Mesodermal cell (in vitro differentiated cells): ENCODE results near the gene TNPO3.
"Not testable (repeated sequence)": the region's sequence is repeated elsewhere in the genome, so short reads cannot be mapped to it uniquely, and the experiment has no call there.

ENCODE experiments used
- H3K27ac ChIP-seq: 2 replicates; pipeline ENCODE4 v1.7.0; 2013; ENCODE audit warnings: mild to moderate bottlenecking, low read depth, low read length, moderate library complexity; ENCODE audit not compliant: severe bottlenecking
- H3K36me3 ChIP-seq: 2 replicates; pipeline ENCODE4 v1.7.1; 2013; ENCODE audit warnings: mild to moderate bottlenecking, low read length, moderate library complexity; ENCODE audit not compliant: control insufficient read depth, insufficient read depth
- H3K4me1 ChIP-seq: one replicate; pipeline ENCODE4 v1.7.1; 2013; ENCODE audit warnings: mild to moderate bottlenecking, low read length; ENCODE audit not compliant: insufficient read depth, control insufficient read depth, poor library complexity, severe bottlenecking
- H3K4me3 ChIP-seq: 2 replicates; pipeline ENCODE4 v1.7.0; 2013; ENCODE audit warnings: low read length, control low read depth, mild to moderate bottlenecking; ENCODE audit not compliant: insufficient read depth, poor library complexity, severe bottlenecking; ENCODE audit errors: extremely low read depth
- H3K9me3 ChIP-seq: 2 replicates; pipeline ENCODE4 v1.7.1; 2013; ENCODE audit warnings: mild to moderate bottlenecking, low read length, moderate library complexity; ENCODE audit not compliant: control insufficient read depth
- WGBS, 2 experiments: methylation state at CpG; one replicate each; pipeline ENCODE4 v1.1.5; 2013; ENCODE audit warnings: missing lambda C conversion rate in 2 of 2; ENCODE audit not compliant: insufficient coverage in 2 of 2; 5-methylcytosine and 5-hydroxymethylcytosine counted together

The TNPO3 gene

DNA sequence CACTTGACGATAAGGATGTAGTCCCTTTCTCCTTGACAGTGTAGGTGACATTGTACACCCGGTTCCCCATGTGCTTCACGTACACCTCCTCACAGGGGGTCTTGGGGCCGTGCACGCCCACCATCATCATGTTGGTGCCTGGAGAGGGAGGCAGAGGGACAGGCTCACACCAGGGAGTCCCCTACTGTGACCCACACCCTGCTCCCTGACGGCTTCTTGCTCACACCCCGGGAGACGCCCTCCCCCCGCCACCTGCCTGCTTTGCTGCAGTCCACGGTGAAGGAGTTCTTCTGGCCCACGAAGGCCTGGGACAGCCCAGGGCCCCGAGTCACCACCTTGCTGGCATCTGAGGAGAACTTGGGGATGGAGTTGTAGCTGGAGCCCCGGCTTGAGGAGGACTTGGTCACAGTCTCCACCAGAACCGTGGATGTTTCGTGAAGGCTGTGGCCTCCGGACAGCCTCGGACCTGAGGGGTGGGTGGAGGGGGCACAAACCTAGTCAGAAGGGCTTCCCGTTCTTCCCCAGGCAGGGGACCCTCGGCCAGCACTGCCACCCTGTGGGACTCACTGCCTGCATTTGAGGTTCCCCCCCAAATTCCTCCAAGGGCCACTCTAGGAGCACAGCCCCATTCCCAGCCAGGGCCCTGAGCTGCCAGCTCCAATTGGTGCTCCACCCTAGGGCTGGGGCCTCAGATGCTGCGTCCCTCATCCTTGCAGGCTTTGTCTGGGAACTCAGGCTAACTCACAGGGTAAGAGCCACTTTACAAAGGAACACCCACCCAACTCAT, 142.0 kb downstream of the TNPO3 start:
- peaks cover 23% of the 10 kb centered on the region for H3K4me1 ChIP-seq
- WGBS, 2 experiments = 100% methylated on average over 3 of the region's 20 CpGs; no CpG with 5 or more reads in 1 of the 2 experiments
- not testable (repeated sequence) for H3K9me3 ChIP-seq, H3K27ac ChIP-seq, H3K4me3 ChIP-seq, H3K36me3 ChIP-seq

- H3K36me3 ChIP-seq = peaks cover 8% of the 10 kb centered on the region
- 85 to 100% methylated on average over 1 to 2 of the region's 3 CpGs for WGBS, 2 experiments
- peaks cover 23% of the 10 kb centered on the region for H3K4me1 ChIP-seq
- no peaks in the 10 kb centered on the region for H3K9me3 ChIP-seq
- peak overlapping the region; percentile 85 for H3K27ac ChIP-seq
- H3K4me3 ChIP-seq = peak overlapping the region; percentile 16
Measured at GRCh38 chr7:128912281-128912680, 142.6 kb downstream of the TNPO3 start.

GRCh38 chr7:128911423-128912031, 143.4 kb downstream of the TNPO3 start:
- Histone ChIP-seq H3K9me3 (no peaks in the 10 kb centered on the region), H3K27ac (peak overlapping the region; percentile 85), H3K36me3 (peaks cover 16% of the 10 kb centered on the region), H3K4me1 (peaks cover 23% of the 10 kb centered on the region), H3K4me3 (peak overlapping the region; percentile 16)
- 24 to 25% methylated on average over 6 to 7 of the region's 8 CpGs for WGBS, 2 experiments

DNA sequence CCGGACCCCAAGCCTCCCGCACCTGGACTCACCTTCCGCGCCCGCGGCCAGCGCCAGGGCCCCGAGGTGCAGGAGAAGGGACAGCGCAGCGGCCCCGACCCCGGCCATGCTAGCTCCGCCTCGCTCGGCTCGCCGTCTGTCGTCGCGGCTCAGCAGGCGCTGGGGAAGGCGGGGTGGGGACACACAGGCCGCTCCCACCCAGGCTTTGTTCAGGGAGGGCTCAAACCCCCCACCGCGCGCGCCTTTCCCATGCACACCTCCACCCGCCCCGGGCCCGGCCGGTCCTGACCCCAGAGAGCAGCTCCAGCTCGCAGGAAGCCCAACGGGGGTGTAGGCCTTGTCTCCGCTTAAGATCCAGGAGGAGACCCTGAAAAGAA, 144.4 kb downstream of the TNPO3 start, which contains the start of gene KCP:
Gene KCP (minus strand): TSS at position 141 of the 377 bp plus-strand sequence. CDS start 33 bp downstream, at position 108.
- peak within 1 kb of the TSS; percentile 56 for H3K4me3 ChIP-seq

DNA sequence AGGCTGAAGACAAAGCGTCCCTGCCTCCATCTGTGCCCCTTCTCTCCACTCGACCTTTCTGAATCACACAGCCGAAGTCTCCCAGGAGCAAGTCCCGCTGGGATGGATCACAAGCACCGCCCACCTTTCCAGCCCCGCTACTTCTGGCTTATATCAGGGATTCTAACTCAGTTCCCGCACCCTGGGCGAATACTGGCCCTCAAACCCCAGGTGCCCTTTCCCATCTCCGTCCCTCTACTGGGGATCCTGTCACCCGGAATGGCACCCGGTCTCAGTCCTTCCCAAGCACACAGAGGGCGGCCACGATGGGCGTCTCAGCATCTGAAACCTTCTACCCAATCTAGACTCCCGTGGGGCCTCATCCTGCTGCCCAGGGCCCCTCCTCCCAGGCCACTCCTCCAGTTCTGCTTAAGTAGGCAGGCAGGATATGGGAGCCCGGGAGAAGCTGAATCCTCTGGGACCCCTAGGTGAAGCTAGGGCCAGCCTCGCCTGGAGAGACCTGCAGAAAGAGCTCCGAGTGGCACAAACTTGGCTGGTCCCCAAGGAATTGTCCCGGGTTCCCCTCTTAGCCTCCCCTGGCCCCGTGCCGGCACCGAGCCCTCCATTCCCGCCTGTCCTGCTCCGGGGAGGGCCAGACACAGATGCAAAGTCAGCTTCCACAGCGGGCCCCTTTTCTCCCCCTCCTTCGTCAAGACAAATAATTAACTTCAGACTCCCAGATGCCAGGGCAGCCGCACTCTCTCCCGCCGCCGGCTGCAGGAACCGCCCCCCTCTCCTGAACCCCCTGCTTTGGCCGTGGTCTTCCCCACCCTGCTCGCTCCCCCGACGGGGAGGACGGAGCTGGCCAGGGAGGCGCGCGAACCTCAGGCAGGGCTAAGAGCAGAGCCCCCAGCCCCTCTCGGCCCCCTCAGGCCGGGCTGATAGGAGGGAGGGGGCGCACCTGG, 145.0 kb downstream of the TNPO3 start:
- H3K4me3 ChIP-seq = peak overlapping the region; percentile 56
- 1 to 2% methylated on average over 21 to 33 of the region's 42 CpGs for WGBS, 2 experiments
- H3K4me1 ChIP-seq = peaks cover 23% of the 10 kb centered on the region
- peak overlapping the region; percentile 85 for H3K27ac ChIP-seq
- no peaks in the 10 kb centered on the region for H3K9me3 ChIP-seq
- H3K36me3 ChIP-seq = peaks cover 24% of the 10 kb centered on the region

More for the DNA sequence above, 144.4 kb downstream of the TNPO3 start, which contains the start of gene KCP:
- H3K36me3 ChIP-seq = peaks cover 22% of the 10 kb centered on the region
- no peaks in the 10 kb centered on the region for H3K9me3 ChIP-seq
- 6 to 8% methylated on average over 23 to 27 of the region's 34 CpGs for WGBS, 2 experiments
- peaks cover 23% of the 10 kb centered on the region for H3K4me1 ChIP-seq
- peak within 1 kb of the TSS; percentile 85 for H3K27ac ChIP-seq

DNA sequence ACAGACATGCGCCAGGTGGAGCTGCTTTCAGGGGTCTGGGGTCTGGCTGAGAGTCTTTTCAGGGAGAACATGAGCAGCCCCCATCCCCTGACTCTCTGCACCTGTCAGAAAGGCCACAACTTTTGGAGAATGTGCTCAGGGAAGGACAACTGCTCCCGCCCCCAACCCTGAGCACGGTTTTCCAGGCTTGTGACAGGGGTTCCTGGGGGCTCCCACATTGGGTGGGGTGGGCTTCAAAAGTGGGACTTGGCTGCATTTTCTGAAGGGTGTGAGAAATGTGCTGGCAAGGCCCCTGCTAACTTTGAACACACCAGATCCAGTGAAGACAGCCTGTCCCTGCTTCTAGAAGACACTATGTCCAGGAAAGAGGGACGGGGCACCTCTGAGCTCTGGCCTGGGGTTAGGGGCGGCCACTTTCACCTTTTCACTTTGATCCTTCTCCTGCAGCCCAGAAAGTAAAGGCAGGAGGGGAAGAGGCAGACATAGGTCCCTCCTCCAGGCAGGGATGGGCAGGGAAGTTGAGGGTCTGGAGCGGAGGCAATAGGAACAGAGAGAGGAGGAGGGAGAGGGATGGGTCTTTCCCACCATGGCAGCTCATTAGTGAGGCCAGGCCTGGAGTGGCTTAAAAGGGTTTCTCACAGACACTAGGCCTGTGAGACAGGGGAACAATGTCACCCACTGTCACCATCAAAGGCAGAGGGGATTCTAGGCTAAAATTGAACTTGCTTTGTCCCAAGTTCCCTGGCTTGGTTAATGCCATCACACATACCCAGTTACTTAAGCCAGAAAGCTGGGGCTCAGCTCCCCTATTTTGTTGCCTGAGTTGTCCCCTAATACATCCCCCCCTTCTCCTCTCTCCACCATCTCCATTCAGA, 145.9 kb downstream of the TNPO3 start:
- H3K9me3 ChIP-seq = no peaks in the 10 kb centered on the region
- H3K36me3 ChIP-seq = peaks cover 26% of the 10 kb centered on the region
- H3K27ac ChIP-seq = no peak overlapping the region
- H3K4me1 ChIP-seq = peaks cover 23% of the 10 kb centered on the region
- 50 to 76% methylated on average over 1 to 5 of the region's 6 CpGs for WGBS, 2 experiments
- H3K4me3 ChIP-seq = peak overlapping the region; percentile 56

GRCh38 chr7:128906766-128907559, 147.9 kb downstream of the TNPO3 start:
- 96 to 97% methylated on average over 14 to 17 of the region's 19 CpGs for WGBS, 2 experiments
- Histone ChIP-seq H3K4me3 (no peak overlapping the region), H3K36me3 (peaks cover 43% of the 10 kb centered on the region), H3K27ac (no peak overlapping the region), H3K9me3 (no peaks in the 10 kb centered on the region), H3K4me1 (peaks cover 19% of the 10 kb centered on the region)

GRCh38 chr7:128906001-128906765, 148.7 kb downstream of the TNPO3 start:
- 86 to 100% methylated on average over 1 to 3 of the region's 5 CpGs for WGBS, 2 experiments
- Histone ChIP-seq H3K4me3 (no peak overlapping the region), H3K9me3 (no peaks in the 10 kb centered on the region), H3K36me3 (peaks cover 49% of the 10 kb centered on the region), H3K4me1 (peaks cover 13% of the 10 kb centered on the region), H3K27ac (no peak overlapping the region)
